CD4-positive, alpha-beta T cell treated with Interleukin-15 for 4 hours (primary cell): ENCODE results near the gene POLR2F.
"Not testable (repeated sequence)": the region's sequence is repeated elsewhere in the genome, so short reads cannot be mapped to it uniquely, and the experiment has no call there.

Source experiments
- DNase-seq: peaks from one replicate; pipeline ENCODE4 v3.0.0-alpha.2; 2020; ENCODE audit warnings: low spot score

POLR2F gene

GRCh38 chr22:37925330-37925729 lies 28.2 kb upstream of the POLR2F start:
- no peak for DNase-seq

- no peak for DNase-seq
These were observed 27.7 kb upstream of the POLR2F start for GRCh38 chr22:37925767-37926166.

DNA sequence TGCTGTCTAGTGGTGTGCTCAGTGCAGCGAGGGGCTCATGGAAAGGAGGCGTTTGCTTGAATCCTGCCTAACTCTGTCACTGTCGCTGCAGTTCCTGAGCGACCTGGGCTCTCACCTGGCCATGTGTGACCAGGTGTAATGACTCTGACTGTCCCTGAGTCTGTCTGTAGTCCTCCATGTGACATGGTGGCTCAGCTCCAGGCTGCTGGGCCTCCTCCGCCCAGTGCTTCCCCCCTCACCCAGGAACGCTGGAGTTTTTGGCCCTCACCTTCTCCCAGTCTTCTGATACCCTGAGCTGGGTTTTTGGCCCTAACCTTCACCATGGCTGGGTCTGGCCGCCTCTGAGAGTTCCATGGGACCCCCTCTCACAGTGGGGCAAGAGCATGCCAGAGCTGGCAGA lies 27.1 kb upstream of the POLR2F start:
- DNase-seq: no peak

GRCh38 chr22:37926771-37927636 lies 26.5 kb upstream of the POLR2F start:
- no peak for DNase-seq

DNA sequence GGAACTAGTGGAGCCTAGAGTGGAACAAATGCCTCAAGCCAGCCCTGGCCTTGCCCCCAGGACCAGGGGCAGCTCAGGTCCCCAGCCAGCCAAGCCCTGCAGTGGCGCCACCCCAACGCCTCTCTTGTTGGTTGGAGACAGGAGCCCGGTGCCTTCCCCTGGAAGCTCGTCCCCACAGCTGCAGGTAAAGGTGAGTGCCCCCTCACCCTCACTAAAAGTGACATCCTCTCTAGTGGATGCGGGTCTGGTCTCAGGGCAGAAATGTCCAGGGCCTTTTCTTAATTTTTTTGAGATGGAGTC lies 25.9 kb upstream of the POLR2F start:
- DNase-seq: no peak

DNA sequence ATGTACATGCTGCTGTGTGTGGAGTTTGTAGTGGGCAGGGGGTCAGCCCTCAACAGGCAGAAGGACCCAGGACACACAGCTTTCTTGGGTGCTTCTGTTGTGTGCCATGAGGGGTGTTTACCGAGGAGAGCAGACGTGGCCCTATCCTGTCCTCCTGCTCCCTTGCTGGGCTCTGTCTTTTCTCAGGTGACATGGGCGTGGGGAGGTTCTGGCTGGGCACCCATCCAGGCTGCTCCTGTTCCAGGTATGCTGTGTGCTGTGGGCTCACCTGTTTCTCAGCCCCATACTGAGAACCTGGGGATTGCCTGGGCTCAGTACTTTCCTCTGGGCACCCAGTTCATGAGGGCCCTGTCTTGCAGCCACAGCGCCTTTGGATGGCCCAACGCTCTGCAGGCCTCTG lies 24.1 kb upstream of the POLR2F start:
- no peak for DNase-seq

DNA sequence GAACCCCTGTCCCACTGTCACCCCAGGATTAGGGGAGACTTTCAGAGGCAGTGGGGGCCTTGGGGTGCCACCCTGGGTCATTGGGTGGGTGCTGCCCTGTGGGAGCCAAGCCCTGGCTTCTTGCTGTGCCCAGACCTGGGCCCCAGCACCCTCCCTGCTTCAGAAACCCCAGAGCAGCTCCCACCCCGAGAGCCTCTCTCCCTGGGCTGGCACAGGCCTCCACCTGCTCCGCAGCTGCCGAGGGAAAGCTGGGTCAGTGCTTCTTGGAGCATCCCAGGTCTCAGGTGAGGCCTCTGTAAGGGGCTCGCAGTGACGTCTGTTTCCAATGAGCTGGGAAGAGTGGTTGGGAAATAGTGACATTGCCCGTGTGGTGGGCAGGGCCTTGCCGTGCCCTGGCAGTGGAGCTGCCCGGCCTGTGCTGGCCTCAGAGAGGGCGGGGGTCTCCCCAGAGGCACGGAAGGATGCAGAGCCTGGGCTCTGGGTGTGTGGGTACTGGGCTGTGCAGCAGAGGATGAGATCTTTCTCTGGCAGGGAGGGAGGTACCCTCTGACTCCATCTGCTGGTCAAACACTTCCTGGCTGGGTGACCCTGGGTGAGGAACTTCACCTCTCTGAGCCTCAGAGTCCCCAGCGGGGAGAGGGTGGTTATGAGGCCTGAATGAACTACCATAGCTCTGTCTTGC lies 23.1 kb upstream of the POLR2F start:
- DNase-seq: no peak

GRCh38 chr22:37930952-37931440 lies 22.5 kb upstream of the POLR2F start:
- no peak for DNase-seq

DNA sequence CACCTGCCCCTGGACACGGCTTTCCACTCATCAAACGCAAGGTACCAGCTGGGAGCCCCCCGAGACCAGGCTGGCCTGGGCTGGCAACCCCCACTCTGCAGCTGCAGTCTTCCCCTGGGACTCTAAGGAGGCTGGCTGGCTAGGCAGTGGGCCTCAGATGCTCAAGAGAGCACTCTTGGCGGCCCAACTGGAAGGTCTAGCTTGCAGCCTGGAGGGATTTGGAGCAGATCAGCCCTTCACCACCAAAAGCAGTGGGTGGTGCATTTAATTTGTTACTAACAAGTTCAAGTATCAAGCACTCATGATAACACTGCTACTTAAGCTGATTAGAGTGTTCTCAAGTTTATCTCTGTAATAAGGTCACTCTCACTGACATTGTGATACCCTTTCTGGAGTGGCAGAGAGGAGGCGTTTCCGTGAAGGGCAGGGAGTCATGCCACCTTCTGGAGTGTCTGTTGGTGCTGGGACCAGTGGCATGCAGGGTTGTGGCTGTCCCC lies 21.6 kb upstream of the POLR2F start:
- DNase-seq: no peak

DNA sequence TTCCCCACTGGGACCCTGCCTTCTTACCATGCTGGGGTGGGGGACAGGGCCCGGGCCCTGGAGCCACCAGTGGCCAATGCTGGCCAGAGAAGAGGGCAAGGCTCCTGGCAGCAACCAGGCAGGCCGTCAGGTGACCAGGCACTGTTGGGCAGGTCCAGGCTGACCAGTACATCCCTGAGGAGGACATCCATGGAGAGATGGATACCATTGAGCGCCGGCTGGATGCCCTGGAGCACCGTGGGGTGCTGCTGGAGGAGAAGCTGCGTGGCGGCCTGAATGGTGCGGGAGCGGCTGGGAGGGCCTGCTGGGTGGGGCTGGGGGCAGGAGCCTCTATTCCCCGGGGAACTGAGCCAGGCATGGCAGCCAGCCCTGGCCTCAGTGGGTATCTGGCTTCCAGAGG lies 21.1 kb upstream of the POLR2F start:
- no peak for DNase-seq

DNA sequence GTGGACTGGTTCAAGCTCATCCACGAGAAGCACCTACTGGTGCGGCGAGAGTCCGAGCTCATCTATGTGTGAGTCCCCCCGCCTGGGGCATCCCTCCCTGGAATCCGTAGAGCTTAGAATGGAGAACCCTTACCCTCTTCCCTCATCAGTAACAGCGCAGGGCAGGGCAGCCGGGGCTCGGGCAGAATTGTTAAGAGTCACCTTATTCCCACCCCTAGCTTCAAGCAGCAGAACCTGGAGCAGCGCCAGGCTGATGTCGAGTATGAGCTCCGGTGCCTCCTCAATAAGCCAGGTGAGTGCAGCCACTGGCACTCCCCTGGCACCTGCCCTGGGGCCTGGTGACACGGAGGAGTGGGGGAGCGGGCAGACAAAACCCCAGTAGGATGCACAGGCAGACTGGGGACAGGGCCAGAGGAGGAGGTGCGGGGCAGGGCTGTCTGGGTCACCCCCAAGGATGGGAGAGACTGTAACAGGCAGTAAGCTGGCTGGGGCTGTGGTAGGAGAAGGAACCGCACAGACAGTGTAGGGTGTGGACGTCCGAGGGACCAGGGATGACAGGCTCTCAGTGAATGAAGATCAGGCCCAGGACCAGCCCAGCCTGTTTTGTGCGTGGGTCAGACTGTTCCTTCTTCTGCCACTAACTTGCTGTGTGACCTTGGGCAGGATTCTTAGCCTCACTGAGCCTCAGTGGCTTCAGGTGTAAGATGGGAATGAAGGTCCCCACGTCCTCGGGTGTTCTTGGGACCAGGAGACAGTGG lies 20.5 kb upstream of the POLR2F start:
- DNase-seq: no peak

- DNase-seq: peak; percentile 77
These were observed 19.7 kb upstream of the POLR2F start for GRCh38 chr22:37933711-37934376.

DNA sequence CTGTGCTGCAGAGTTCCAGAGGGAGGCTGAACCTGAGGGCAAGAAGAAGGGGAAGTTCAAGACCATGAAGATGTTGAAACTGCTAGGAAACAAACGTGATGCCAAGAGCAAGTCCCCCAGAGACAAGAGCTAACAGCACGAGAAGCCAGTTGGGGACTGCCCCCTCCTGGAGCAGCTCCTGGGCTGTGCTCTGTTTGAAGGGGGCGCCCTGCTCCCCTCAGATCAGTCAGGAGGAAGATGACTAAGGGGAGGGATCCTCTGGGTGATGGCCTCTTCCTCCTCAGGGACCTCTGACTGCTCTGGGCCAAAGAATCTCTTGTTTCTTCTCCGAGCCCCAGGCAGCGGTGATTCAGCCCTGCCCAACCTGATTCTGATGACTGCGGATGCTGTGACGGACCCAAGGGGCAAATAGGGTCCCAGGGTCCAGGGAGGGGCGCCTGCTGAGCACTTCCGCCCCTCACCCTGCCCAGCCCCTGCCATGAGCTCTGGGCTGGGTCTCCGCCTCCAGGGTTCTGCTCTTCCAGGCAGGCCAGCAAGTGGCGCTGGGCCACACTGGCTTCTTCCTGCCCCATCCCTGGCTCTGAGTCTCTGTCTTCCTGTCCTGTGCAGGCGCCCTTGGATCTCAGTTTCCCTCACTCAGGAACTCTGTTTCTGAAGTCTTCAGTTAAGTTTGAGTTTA lies 12.7 kb upstream of the POLR2F start:
- DNase-seq: no peak

GRCh38 chr22:37942133-37942532 lies 11.4 kb upstream of the POLR2F start:
- no peak for DNase-seq

DNA sequence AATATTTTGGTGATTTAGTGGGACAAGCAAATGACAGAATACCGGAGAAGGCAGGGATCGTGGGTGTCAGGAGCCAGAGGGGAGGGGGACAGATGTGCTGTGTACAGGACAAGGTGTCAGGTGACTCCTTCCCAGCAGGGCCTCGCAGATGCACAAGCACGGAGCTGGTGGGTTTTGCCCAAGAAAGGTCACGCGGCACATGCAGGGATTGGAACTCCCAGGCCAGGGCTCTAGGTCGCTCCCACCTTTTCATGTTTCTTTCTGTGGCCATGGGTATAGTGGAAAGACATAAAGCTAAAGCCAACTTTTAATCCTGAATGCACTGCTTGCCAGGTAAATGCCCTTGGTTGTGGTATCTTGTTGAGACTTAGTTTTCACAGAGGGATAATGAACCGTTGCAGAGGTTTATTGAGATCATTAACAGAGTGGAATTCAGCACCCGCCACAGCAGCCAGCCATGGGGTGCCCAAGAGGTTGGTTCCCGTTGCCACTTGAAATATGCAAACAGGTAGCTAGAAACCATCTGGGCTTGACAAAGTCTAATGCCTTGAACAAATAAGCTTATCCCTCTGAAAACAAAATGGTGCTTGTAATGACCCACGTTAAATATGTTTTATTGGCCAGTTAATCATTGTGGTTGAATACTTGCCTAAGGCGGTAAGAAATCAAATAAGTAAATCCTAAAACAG lies 10.2 kb upstream of the POLR2F start:
- no peak for DNase-seq

DNA sequence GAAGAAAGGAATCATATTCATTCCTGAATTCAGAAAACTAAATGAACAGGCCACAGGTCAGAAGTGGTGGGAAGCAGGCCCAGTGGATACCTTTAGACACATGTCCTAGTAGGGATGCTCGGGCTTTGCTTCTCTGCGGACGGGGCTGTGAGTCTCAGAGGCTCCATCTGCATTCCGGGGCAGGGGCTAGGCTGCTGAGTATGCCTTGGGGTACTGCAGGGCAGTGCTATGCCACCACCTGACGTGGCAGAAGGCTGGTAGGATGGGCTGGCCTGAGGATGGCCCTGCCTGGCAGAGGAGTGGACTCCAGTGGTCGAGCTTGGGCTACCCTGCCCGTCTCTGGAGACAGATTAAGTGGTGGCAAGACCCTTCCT lies 9.7 kb upstream of the POLR2F start:
- no peak for DNase-seq

- not testable (repeated sequence) for DNase-seq
These were observed 9.1 kb upstream of the POLR2F start for GRCh38 chr22:37944423-37944822.

DNA sequence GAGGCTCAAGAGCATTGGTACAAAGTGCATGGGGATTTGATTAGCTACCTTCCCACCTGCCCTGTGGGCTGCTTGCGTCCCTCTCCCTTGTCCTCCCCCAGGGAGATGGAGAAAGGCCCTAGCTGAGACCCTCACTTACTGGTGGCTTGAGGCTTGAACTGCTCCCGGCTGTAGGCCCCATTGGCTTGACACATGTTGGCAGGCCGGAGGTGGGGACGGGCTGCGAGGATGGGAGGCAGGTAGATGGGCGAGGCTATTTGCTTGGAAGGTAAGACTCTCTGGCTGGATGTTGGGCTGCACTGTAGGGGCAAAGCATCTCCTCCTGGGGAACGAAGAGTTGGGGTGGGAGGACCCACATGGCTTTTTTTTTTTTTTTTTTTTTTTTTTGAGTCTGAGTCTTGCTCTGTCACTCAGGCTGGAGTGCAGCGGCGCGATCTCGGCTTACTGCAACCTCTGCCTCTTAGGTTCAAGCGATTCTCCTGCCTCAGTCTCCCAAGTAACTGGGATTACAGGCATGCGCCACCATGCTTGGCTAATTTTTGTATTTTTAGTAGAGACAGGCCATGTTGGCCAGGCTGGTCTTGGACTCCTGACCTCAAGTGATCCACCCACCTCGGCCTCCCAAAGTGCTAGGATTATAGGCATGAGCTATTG lies 6.2 kb upstream of the POLR2F start:
- not testable (repeated sequence) for DNase-seq

DNA sequence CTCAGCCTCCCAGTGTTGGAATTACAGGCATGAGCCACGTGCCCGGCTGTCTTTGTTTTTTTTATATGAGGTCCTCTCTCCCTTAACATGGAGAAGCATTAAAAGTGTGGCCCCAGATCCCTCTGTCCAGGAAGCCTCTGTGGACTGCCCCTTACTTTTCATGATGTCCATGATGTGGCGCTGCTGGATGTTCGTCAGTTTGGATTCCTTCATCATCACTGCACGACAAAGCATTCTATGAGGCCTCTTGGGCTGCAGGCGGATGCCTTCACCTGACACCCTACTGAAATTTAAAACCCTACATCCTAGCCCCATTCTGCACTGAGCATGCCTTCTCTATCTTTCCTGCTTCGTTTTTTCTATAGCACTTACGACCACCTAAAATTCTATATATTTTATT lies 2.2 kb upstream of the POLR2F start:
- no peak for DNase-seq

GRCh38 chr22:37952629-37953028 lies 870 bp upstream of the POLR2F start:
- DNase-seq: not testable (repeated sequence)

- no peak for DNase-seq
These were observed 450 bp upstream of the POLR2F start for GRCh38 chr22:37953062-37953436.
